GM18505 (cell line): ENCODE measurements around the gene CYP39A1.
"Not testable (repeated sequence)": the region's sequence is repeated elsewhere in the genome, so short reads cannot be mapped to it uniquely, and the experiment has no call there.

Experiments used
- ATAC-seq: cut with Tn5 transposase; IDR thresholded peaks from one replicate; pipeline ENCODE4 v1.9.1; 2021; ENCODE audit not compliant: unreplicated experiment
- POLR2A ChIP-seq: IDR thresholded peaks from 4 replicates; pipeline ENCODE4 v1.6.1; 2011; ENCODE audit warnings: borderline replicate concordance; ENCODE audit not compliant: insufficient read depth, insufficient read length; ENCODE audit errors: extremely low read depth

CYP39A1 gene

DNA sequence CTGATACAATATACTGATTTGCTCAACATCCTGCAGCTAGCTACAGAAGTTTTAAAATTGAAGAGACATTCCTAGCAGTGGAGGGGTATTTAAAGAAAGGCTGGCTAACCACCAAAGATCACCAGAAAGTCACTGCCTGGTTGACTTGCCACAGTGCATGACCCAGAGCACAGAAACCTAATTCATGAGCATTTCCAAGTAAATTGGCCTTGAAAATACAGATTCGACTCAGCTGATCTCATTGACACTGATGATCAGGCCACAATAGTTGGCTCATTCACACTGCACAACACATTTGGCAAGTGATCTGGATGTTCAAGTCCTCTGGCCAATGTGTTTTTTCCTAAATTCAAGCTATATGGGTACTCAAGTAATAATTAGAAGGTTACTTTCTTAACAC lies 21.8 kb upstream of the CYP39A1 start:
- ATAC-seq, result no peak
- no peak for TF ChIP-seq POLR2A

DNA sequence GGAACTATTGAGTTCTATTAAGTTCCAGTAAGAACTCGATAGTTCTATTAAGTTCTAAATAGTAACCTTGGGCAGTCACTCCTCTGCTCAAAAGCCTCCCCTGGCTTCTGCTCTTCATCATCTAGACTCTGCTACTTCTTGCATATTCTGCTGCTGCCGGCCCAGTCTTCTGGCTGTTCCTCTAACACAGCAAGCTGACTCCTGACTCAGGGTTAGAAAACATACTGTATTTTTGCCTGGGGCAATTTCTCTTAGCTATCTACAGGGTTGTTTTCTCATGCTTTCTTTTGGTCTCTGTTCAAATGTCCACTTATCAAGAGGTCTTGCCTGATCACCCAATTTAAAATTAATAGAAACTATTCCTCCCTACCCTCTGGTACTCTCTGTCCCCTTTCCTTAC lies 14.8 kb upstream of the CYP39A1 start:
- no peak for TF ChIP-seq POLR2A

DNA sequence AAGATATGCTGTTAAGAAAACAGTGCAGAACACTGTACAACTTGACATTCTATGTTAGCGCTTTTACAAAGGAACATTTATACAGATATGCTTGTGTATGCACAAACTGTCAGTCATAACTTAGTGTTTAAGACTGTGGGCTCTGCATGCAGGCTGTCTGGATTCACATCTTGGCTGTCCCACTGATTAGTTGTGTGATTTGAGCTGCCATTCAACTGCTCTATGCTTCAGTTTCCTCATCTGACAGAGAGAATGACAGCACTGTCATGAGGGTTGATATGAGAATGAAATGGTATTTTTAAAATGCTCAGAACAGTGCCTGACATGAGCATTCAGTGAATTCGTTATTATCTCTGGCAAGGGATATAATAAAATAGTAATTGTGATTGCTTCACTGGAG lies 8.9 kb upstream of the CYP39A1 start:
- no peak for TF ChIP-seq POLR2A
- no peak for ATAC-seq

More for the DNA sequence above, 14.8 kb upstream of the CYP39A1 start:
- no peak for ATAC-seq

DNA sequence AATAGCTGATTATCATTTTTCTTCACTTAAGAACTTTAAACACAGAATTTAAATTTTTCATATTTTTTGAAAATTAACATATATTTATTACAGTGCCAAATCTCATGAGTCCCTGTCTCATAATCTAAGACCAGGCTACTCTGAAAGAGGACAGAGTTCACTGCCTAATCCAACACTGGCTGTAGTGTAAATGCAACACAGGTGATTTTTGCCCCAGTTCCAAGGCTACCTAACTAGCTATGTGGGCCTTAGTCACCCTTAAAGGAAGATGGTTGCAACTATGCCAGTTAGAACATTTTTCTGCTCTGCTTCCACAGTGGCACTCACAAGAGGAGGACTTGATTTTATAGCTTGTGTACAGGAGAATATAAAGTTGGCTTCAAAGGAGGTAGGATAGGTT lies 5.0 kb upstream of the CYP39A1 start:
- TF ChIP-seq POLR2A, result no peak
- ATAC-seq, result no peak

- no peak for ATAC-seq
- no peak for TF ChIP-seq POLR2A
These were observed 3.2 kb upstream of the CYP39A1 start for GRCh38 chr6:46655803-46656202.

- no peak for TF ChIP-seq POLR2A
- no peak for ATAC-seq
These were observed 999 bp upstream of the CYP39A1 start for GRCh38 chr6:46653439-46654195.

DNA sequence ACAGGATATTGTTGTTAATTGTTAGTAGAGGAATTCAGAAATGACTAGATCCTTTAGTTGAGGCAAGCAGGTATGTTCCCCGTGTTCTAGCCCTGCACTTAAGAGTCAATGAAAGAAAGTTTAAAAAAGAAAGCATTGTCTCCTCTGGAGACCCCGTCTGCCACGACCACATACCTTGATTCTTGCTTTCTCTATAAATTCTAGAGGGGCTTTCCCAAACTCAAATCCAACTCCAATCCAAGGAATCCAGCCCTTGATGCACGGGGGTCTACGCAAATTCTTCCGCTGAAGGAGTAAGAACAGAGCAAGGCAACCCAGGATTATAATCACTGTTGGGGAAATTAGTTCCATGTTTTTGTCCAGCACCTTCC lies 401 bp downstream of the CYP39A1 start:
- no peak for ATAC-seq
- TF ChIP-seq POLR2A, result no peak

DNA sequence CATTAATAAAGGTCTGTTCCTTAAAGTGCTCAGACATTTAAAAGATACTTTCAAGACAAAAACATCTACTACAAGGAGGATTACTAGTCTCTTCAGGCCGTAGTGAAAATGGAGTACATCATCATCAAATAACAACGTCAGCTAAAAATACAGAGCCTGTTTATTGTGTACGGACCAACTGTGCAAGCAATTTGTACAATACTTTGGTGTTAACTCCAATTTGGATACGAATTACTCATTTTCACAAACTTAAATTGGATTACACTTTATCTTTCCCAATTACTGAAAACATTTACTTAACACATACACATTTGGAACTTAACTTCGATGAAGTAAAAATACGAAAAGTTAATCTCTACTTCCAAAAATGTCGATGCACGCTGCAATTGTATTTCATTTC lies 802 bp downstream of the CYP39A1 start:
- TF ChIP-seq POLR2A, result no peak
- no peak for ATAC-seq

- no peak for ATAC-seq
- no peak for TF ChIP-seq POLR2A
These were observed 1.6 kb downstream of the CYP39A1 start for GRCh38 chr6:46651006-46651405.

DNA sequence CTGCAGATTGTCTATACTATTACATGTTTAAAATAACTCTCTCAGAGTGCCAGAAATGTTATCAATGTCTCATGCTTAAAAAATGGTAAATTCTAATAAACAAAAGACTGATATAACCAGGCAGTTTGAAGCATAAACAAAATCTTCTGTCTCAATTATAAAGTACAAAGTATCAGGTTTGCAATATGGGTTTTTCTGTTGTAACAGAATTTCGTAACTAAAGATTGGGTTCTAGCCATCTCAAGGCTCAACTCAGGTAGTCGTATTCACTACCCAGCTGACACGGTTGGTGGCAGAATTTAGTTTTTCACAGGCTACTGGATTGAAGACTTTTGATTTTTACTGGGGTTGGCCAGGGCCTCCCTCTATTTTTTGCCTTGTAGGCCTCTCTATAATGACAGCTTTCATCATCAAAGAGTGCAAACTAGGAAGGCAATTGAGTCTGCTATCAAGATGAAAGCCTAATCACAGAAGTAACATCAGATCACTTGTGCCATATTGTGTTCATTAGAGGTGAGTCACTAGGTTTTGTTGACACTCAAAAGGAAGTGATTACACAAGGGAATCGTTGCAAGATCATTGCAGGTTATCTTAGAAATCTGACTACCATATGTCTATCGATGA lies 3.6 kb downstream of the CYP39A1 start:
- no peak for TF ChIP-seq POLR2A
- no peak for ATAC-seq

- not testable (repeated sequence) for ATAC-seq
These were observed 4.5 kb downstream of the CYP39A1 start for GRCh38 chr6:46648108-46648507.

DNA sequence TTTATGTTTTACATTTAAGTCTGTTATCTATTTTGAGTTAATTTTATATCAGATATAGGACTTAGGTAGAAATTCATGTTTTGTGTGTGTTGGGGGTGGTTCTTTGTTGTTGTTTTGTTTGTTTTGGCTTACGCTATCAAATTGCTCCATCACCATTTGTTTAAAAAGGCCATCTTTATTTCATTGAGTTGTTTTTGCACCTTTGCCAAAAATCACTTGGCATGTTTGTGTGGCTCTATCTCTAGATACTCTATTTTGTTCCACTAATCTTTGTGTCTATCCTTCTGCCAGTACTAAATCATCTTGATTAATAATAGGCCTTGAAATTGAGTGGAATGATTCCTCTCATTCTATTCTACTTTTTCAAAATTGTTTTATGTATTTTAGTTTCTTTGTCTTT lies 7.4 kb downstream of the CYP39A1 start:
- ATAC-seq, result no peak
- no peak for TF ChIP-seq POLR2A

DNA sequence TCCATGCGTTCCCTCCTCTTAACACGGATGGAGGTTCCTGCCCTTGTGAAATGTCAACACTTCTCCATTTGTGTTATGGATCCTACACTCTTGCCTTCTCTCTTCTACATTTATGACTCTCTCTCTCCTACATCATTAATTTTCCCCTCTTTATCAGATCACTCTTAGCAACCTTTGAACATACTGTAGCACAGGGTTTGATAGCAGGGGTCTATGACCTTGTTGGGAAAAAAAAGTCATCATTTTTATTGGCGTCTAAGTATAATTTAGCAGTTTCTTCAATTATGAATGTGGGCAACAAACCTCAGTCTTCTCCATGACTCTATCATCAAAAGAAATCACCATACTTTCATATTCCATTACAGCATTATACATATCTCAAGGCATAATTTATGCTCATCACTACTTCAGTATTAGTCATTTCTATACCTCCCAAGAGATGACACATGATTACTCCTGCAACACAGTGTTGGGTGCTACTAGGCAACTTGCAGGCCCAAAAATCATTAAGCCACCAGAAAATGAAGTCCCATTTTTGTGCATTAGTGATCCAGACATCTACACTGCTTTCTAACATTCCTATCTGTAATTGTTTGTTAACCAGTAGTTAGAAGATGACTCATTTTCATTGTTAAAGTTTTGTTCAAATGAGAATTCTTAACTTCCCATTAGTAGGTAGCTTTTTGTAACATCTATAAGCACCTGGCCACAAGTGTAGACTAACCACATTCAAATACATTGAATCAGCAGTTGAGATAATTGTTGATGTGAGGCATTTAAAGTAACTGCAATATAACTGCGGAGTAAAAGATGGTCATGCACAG lies 9.5 kb downstream of the CYP39A1 start:
- no peak for ATAC-seq
- no peak for TF ChIP-seq POLR2A

DNA sequence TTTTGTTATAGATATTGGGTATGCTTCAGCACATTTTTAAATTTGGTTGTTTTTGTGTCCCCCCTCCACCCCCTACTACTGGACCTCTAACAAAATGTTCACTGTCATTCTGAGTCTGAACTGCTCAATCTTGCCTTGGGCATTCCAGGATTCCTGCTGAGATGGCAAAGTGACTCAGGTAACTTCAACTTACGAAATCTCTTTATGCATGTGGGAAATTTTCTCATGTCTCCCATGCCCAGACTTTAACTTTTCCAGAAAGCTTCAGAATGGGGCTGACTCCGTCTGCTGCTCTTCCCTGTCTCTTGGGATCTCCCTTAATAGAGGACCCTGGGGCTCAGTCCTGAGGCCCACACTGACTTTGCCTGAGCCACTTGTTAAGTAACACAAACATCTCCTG lies 14.0 kb downstream of the CYP39A1 start:
- no peak for ATAC-seq
- TF ChIP-seq POLR2A, result no peak
